PC-9 (cell line): ENCODE data around the gene GATB.

Source experiments
- EZH2 ChIP-seq: fragments of 200-600 bp; sonication (generic); IDR thresholded peaks from 2 replicates; pipeline ENCODE4 v1.8.0; 2017; ENCODE audit warnings: antibody characterized with exemption, low read depth
- TF ChIP-seq, protein P1 (sequence below): fragments of 200-600 bp; sonication (generic); conservative IDR thresholded peaks from 2 replicates; pipeline ENCODE4 v1.6.1; 2017; ENCODE audit warnings: mixed run types, antibody characterized with exemption, mild to moderate bottlenecking, moderate library complexity

GRCh38 chr4:151690164-151690870 is 70.5 kb downstream of the GATB start:
- TF ChIP-seq, protein P1, sequence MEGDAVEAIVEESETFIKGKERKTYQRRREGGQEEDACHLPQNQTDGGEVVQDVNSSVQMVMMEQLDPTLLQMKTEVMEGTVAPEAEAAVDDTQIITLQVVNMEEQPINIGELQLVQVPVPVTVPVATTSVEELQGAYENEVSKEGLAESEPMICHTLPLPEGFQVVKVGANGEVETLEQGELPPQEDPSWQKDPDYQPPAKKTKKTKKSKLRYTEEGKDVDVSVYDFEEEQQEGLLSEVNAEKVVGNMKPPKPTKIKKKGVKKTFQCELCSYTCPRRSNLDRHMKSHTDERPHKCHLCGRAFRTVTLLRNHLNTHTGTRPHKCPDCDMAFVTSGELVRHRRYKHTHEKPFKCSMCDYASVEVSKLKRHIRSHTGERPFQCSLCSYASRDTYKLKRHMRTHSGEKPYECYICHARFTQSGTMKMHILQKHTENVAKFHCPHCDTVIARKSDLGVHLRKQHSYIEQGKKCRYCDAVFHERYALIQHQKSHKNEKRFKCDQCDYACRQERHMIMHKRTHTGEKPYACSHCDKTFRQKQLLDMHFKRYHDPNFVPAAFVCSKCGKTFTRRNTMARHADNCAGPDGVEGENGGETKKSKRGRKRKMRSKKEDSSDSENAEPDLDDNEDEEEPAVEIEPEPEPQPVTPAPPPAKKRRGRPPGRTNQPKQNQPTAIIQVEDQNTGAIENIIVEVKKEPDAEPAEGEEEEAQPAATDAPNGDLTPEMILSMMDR, result no peak
- TF ChIP-seq EZH2, result no peak
